HCT116 (cell line): ENCODE data around the gene UFSP2.

Experiments used
- CTCF ChIP-seq, 3 experiments: fragments of 200-600 bp in 1 of 3; sonication (generic) in 1 of 3; IDR thresholded peaks in 2 of 3; conservative IDR thresholded peaks in 1 of 3; 2 replicates each; pipeline ENCODE4 v1.5.1; 2012 to 2017; ENCODE audit warnings: low read depth in 2 of 3, low read length in 2 of 3, antibody characterized with exemption in 1 of 3, borderline replicate concordance in 1 of 3, control low read depth in 1 of 3, mild to moderate bottlenecking in 1 of 3, mixed read lengths in 1 of 3, mixed run types in 1 of 3, moderate library complexity in 1 of 3; ENCODE audit not compliant: insufficient read depth in 1 of 3
- POLR2A ChIP-seq: IDR thresholded peaks from 2 replicates; pipeline ENCODE4 v1.7.0; 2011; ENCODE audit warnings: borderline replicate concordance; ENCODE audit not compliant: insufficient read depth, insufficient read length; ENCODE audit errors: extremely low read depth
- POLR2AphosphoS5 ChIP-seq: IDR thresholded peaks from 2 replicates; pipeline ENCODE4 v1.6.1; 2011; ENCODE audit warnings: mild to moderate bottlenecking, low read depth, low read length, moderate library complexity
- SIN3A ChIP-seq: IDR thresholded peaks from 2 replicates; pipeline ENCODE4 v1.6.1; 2012; ENCODE audit warnings: low read depth
- ZBTB33 ChIP-seq: IDR thresholded peaks from 2 replicates; pipeline ENCODE4 v1.6.1; 2011; ENCODE audit warnings: mild to moderate bottlenecking, low read length, moderate library complexity; ENCODE audit not compliant: insufficient replicate concordance; ENCODE audit errors: extremely low read depth
- TF ChIP-seq, protein P1 (sequence below): IDR thresholded peaks from 2 replicates; pipeline ENCODE4 v1.6.1; 2012
- TF ChIP-seq, protein P2 (sequence below): IDR thresholded peaks from 2 replicates; pipeline ENCODE4 v1.6.1; 2012

DNA sequence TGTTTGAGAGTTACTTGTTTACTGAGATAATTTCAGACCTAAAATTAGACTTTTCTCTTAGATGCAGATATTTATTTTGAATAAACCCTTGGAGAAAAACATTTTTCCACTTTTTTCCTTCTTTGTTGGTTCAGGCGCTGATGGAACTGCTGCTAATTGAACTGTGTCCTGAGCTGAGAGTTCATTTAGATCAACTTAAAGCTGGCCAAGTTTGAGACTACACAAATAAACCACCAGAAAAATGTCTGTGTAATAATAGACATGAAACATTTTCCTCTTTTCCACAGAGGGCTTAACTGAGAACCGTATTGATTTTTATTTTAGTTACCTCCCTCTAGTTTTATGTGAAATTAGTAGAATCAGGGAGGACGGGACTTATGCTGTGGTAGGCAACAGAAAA is 62.5 kb downstream of the UFSP2 start:
- TF ChIP-seq POLR2A (no peak), SIN3A (no peak), POLR2AphosphoS5 (no peak), ZBTB33 (no peak), CTCF (IDR thresholded peaks at IDR 0.05 in 2 of 3, conservative IDR thresholded peaks at IDR 0.05 in 1 of 3; ENCODE audit: borderline replicate concordance in 1 of 3, insufficient read depth in 1 of 3, low read depth in 2 of 3, low read length in 2 of 3) (no peak)
- TF ChIP-seq, protein P1, sequence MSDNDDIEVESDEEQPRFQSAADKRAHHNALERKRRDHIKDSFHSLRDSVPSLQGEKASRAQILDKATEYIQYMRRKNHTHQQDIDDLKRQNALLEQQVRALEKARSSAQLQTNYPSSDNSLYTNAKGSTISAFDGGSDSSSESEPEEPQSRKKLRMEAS = no peak
- TF ChIP-seq, protein P2, sequence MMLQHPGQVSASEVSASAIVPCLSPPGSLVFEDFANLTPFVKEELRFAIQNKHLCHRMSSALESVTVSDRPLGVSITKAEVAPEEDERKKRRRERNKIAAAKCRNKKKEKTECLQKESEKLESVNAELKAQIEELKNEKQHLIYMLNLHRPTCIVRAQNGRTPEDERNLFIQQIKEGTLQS = no peak
